Kidney epithelial cell (primary cell): ENCODE results near the gene PRCD. TPM values are rescaled to one million over a fixed set of nuclear protein-coding genes. Genes with fewer than 3 reads are reported as not detected.

Source experiments
- DNase-seq: peaks from one replicate; pipeline ENCODE4 v3.0.0-alpha.2; 2010; ENCODE audit warnings: low read depth
- H3K27me3 ChIP-seq: 2 replicates; pipeline ENCODE4 v1.6.0; 2011; ENCODE audit warnings: low read length; ENCODE audit not compliant: control insufficient read depth, insufficient read depth
- H3K36me3 ChIP-seq: 2 replicates; pipeline ENCODE4 v1.5.1; 2011; ENCODE audit warnings: low read length; ENCODE audit not compliant: control insufficient read depth, insufficient read depth
- H3K4me3 ChIP-seq: 2 replicates; pipeline ENCODE4 v1.5.1; 2011; ENCODE audit warnings: low read depth, mild to moderate bottlenecking, control low read depth, low read length
- total RNA-seq: library from RNA; depleted of rRNA; stranded (reverse); fragments of >200 nt; gene quantifications from 2 replicates; pipeline ENCODE4 v1.2.3, GENCODE V29; 2015
- TF ChIP-seq, protein P1 (sequence below): IDR thresholded peaks from 2 replicates; pipeline ENCODE4 v1.5.1; 2011; ENCODE audit warnings: mild to moderate bottlenecking, moderate library complexity, low read length, control low read depth, inconsistent platforms; ENCODE audit not compliant: insufficient read depth, poor library complexity, severe bottlenecking

The PRCD gene
- total RNA-seq, 1 donor from 2014 or later = not detected

DNA sequence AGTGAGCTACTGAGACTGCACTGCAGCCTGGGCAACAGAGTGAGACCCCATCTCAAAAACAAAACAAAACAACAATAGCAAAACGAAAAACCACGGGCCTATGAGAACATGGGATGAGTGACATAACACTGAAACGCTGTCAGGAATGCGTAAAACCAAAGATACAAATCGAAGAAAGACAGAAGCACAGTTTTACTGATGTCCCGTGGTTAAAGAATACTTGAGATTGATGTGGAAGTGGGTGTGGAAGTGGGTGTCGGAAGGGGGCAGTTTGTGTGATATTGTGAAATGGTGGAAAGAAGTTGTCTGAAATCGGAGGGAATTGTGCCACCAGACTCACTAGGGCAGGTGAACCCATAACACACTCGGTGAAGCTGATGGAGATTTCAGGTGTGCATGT is 36.3 kb downstream of the PRCD start:
- Histone ChIP-seq H3K27me3 (no peaks in the 10 kb centered on the region), H3K36me3 (no peaks in the 10 kb centered on the region), H3K4me3 (no peak overlapping the region)
- DNase-seq = no peak
- TF ChIP-seq, protein P1, sequence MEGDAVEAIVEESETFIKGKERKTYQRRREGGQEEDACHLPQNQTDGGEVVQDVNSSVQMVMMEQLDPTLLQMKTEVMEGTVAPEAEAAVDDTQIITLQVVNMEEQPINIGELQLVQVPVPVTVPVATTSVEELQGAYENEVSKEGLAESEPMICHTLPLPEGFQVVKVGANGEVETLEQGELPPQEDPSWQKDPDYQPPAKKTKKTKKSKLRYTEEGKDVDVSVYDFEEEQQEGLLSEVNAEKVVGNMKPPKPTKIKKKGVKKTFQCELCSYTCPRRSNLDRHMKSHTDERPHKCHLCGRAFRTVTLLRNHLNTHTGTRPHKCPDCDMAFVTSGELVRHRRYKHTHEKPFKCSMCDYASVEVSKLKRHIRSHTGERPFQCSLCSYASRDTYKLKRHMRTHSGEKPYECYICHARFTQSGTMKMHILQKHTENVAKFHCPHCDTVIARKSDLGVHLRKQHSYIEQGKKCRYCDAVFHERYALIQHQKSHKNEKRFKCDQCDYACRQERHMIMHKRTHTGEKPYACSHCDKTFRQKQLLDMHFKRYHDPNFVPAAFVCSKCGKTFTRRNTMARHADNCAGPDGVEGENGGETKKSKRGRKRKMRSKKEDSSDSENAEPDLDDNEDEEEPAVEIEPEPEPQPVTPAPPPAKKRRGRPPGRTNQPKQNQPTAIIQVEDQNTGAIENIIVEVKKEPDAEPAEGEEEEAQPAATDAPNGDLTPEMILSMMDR = no peak

DNA sequence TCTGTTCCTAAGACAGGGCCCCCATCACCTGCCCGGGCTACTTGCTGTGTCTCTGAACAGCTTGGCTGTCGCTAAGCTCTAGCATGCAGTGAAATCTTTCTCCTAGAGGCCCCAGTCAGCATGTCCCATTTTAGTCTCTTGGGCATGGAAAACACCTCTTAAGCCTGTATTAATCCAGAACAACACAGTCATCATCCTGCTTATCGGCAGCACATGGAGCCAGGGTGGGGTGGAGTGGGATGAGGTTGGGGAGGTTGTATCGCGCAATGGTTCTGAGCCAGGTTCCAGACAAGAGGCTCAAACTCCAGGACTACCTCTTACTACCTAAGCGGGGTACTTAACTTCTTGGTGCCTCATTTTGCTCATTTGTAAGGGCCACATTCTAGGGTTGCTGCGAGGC is 38.0 kb downstream of the PRCD start:
- DNase-seq = no peak
- TF ChIP-seq, protein P1 = no peak
- no peak overlapping the region for H3K4me3 ChIP-seq
- H3K27me3 ChIP-seq = no peaks in the 10 kb centered on the region
- no peaks in the 10 kb centered on the region for H3K36me3 ChIP-seq

DNA sequence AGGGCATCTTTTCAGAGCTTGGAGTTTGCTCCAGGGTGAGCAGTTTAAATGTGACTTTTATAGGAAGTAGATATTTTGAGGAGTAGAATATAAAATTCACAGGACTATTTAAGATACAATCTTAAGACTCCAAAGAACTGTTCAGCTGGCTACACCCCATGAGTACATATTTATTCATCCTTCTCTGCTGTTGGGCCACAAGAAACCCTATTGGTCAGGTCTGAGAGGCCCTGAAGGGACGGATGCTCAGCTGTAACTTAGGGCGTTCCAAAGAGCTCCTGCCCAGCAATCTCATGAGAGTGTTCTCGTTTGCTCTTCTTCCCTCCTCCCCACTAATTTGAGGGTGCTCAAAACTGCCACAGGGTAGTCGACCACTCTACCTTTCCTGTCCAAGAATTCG is 38.5 kb downstream of the PRCD start:
- no peak for DNase-seq
- TF ChIP-seq, protein P1 = no peak
- no peaks in the 10 kb centered on the region for H3K27me3 ChIP-seq
- no peaks in the 10 kb centered on the region for H3K36me3 ChIP-seq
- H3K4me3 ChIP-seq = no peak overlapping the region

DNA sequence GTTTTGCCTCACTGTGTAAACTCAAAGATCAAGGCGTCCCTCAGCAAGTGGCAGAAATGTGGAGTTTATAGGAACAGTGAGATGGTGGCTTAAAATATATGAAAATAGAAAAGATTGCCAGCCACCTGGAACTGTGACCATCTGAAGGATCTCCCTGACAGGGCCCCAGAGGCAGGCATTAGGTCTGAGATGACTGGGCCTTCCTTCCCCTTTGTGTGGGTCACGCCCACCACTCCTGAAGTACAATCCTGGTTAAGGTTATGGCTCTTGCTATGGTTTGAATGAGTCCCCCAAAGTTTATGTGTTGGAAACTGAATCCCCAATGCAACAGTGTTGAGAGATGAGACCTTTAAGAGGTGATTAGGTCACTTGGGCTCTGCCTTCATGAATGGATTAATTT is 39.4 kb downstream of the PRCD start:
- TF ChIP-seq, protein P1 = no peak
- Histone ChIP-seq H3K4me3 (no peak overlapping the region), H3K36me3 (no peaks in the 10 kb centered on the region), H3K27me3 (no peaks in the 10 kb centered on the region)
- no peak for DNase-seq

DNA sequence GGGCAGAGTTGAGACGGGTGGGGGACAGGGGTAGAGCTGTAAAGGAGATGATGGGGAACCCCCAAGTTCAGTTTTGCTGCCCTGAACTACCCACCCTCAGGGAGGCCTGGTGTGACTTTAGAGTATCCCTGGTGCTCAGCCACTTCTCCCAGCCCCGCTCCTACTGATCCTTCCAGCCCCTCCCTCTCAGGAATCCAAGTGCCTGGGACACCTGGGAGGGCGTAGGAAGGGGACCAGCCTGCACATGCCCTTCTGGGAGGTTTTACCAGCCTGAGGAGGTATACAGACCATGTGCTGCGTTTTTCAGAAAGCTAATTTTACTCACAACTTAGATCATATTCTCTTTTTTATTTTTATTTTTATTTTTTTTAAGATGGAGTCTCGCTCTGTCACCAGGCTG is 41.7 kb downstream of the PRCD start:
- Histone ChIP-seq H3K27me3 (peaks cover 6% of the 10 kb centered on the region), H3K4me3 (no peak overlapping the region), H3K36me3 (no peaks in the 10 kb centered on the region)
- DNase-seq = no peak
- TF ChIP-seq, protein P1 = no peak

DNA sequence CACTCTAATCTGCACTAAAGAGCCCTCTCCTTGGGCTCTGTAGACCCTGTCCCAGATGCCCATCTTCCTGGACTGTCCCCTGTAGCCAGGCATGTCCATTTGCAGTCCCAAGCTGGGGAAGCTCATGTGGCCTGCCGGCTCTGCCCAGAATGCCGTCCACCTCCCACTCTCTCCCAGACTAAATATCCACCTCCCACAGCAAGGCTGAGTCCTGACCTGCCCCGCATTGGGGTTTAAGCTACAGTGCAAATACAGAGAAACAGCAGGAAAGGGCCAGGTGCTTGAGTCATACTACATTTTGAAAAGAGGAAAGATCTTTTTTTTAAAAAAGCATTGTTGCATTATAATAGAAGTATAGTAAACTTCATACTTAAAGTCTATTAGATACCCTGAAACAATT is 42.8 kb downstream of the PRCD start:
- TF ChIP-seq, protein P1 = no peak
- no peaks in the 10 kb centered on the region for H3K36me3 ChIP-seq
- H3K4me3 ChIP-seq = no peak overlapping the region
- no peak for DNase-seq
- peaks cover 14% of the 10 kb centered on the region for H3K27me3 ChIP-seq
